HG03196 (cell line): Measurements from ENCODE around the gene EIF4EBP3.
"Not testable (repeated sequence)": the region's sequence is repeated elsewhere in the genome, so short reads cannot be mapped to it uniquely, and the experiment has no call there.

Experiments used
- ATAC-seq: cut with Tn5 transposase; IDR thresholded peaks from one replicate; pipeline ENCODE4 v1.9.1; 2021; ENCODE audit not compliant: unreplicated experiment

The EIF4EBP3 gene

DNA sequence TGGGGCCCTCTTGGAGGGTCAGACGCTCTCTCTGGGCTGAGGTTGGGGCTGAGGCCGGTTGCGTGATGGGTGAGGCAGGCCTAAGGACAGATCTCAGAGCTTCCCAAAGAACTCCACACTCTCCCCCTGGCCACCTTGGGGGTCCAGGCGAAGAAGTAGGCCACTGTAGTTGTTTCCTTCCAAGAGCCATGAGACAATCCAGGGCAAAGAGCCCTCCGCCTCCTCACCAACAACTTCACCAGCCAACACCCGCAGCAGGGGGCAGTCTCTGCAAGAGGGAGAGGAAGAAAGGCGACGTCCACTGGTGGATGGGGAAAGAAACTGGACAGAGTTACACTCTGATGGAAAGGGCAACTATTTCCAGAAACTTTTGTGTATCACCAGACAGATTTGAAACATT lies 27.8 kb downstream of the EIF4EBP3 start:
- ATAC-seq: no peak

DNA sequence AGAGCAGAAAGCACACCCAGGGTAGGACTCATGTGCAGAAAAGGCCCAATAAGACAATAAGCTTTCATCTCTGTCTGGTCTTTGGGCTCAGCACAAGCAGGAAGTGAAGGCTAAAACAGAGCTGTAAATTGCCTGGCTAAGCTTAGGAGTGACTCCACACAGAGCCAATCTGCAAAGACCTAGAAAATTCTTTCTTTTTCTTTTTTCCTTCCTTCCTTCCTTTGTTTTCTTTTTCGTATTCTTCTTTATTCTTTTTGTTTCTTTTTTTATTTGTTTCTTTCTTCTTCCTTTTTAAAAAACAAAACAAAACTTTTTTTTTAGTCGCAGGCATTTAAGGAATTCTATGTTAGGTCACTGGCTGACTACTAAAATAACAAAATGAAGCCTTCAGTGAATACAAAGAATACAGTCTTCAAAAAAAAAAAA lies 29.3 kb downstream of the EIF4EBP3 start:
- ATAC-seq: no peak

DNA sequence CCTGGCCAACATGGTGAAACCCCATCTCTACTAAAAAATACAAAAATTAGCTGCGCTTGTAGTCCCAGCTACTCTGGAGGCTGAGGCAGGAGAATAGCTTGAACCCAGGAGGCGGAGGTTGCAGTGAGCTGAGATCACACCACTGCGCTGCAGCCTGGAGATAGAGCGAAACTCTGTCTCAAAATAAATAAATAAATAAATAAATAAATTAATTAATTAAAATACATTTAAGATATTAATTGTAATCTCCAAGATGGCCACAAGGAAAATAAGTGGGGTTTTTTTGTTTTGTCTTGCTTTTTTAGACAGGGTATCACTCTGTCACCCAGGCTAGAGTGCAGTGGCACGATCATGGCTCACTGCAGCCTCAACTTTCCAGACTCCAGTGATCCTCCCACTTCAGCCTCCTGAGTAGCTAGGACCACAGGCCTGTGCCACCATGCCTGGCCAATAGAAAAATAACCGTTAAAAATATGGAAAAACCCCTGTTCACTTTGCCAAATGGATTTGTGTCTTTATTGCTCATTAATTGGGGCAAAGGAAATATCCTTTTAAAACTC lies 31.8 kb downstream of the EIF4EBP3 start:
- ATAC-seq: not testable (repeated sequence)

- ATAC-seq: no peak
These were observed 40.0 kb downstream of the EIF4EBP3 start for GRCh38 chr5:140587495-140587894.

DNA sequence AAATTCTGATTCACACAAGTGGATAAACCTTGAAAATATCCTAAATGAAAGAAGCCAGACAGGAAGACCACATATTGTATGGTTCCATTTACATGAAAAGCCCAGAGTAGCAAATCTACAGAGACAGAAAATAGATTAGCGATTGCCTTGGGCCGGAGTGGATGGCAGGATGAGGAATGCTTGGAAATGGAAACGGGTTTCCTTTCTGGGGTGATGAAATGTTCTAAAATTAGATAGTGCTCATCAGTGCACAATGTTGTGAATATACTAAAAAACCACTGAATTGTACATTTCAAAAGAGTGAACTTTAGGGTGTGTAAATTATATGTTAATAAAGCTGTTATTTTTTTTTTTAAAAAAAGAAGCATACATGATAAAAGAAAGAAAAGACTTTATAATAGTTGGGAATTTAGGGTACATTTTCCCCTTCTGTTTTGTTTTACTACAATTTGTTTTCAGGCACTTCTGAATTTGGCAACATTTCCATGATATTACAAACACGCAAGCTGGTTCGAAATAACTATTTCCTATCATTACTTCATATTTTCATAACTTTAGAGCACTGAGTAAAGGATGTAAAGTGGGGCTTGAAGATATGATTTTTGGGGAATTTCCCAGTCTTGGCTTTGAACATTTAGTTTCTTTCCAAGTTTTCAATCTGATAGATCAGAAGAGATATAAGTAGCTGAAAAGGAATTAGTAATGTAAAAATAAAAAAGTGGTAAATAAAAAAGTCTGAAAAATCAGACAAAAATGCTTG lies 41.0 kb downstream of the EIF4EBP3 start:
- ATAC-seq: no peak

GRCh38 chr5:140590861-140591260 lies 43.4 kb downstream of the EIF4EBP3 start:
- ATAC-seq: no peak

DNA sequence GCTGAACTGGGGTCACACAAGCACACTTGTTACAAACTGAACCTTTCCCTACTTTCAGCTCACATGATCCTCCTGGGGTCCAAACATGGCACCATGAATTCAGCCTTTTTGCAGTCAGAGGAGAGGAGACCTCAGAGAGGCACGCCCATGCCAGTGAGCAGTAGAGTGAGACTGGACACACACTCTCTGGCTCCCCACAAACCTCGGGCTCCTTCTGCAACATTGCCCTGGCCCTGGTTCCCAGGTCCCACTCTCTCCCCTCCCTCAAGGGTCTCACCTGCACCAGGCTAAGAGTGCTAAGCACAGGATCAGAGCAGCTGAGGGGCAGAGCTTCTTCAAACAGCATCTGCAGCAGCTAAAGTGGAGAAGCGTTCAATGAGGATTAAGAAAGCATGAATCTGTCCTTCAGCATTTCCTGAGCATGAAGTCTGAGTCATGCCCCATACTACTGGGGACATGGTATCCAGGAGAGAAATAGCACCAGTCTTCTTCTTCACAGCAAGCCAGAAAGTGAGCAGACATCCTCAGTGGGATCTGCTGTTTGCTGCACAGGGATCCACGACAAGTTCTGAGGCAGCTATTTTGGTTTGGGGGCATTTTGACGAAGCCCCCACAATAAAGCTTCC lies 44.4 kb downstream of the EIF4EBP3 start:
- no peak for ATAC-seq

DNA sequence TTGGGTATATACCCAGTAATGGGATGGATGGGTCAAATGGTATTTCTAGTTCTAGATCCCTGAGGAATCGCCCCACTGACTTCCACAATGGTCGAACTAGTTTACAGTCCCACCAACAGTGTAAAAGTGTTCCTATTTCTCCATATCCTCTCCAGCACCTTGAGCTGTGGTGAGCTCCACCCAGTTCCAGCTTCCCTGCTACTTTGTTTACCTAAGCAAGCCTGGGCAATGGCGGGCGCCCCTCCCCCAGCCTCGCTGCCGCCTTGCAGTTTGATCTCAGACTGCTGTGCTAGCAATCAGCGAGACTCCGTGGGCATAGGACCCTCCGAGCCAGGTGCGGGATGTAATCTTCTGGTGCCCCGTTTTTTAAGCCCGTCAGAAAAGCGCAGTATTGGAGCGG lies 45.6 kb downstream of the EIF4EBP3 start:
- ATAC-seq: not testable (repeated sequence)

- ATAC-seq: no peak
These were observed 46.7 kb downstream of the EIF4EBP3 start for GRCh38 chr5:140594169-140594568.

DNA sequence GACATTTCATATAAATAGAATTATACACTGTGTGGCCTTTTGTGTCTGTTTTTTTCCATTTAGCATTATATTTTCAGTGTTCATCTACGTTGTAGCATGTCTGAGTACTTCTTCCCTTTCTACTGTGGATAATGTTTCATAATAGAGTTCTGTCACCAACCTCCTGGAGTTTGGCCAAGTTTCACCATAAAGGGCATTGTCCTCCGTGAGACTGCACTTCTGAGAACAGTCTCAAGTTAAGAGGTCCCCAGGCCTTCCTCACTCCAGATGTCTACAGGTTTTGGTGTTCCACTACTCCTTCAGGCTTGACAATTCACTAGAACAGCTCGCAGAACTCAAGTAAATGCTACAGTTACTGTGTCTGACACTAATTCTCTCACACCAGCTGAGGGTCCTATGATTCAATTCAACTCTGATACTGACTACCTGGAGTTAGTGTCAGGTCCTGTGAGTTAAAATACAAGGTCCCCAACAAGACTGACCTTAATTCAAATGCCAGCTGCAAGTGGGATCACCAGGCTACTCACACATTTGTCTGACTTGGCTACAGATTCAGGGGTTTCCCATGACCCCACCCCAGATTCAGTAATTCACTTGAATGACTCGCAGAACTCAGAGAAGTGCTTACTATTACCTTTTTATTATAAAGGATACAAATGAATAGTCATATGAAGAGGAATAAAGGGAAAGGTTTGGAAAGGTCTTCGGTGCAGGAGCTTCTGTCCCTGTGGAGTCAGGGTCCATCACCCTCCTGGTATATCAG lies 48.3 kb downstream of the EIF4EBP3 start:
- ATAC-seq: no peak

GRCh38 chr5:140596321-140596741 lies 48.9 kb downstream of the EIF4EBP3 start:
- no peak for ATAC-seq

GRCh38 chr5:140598836-140599235 lies 51.4 kb downstream of the EIF4EBP3 start:
- no peak for ATAC-seq
